IPS-11a (cell line): ENCODE results near the gene NRTN.

ENCODE experiments used
- H3K4me3 ChIP-seq: one replicate; pipeline ENCODE4 v1.5.1; 2013; ENCODE audit warnings: low read depth, low read length, control low read depth

Gene NRTN

GRCh38 chr19:5811117-5811516, 6.2 kb downstream of the NRTN start:
- no peak overlapping the region for H3K4me3 ChIP-seq

GRCh38 chr19:5814123-5814851, 9.4 kb downstream of the NRTN start:
- H3K4me3 ChIP-seq: no peak overlapping the region

GRCh38 chr19:5814852-5815246, 10.0 kb downstream of the NRTN start:
- H3K4me3 ChIP-seq: no peak overlapping the region

- H3K4me3 ChIP-seq: no peak overlapping the region
Observed at GRCh38 chr19:5817218-5817617, 12.4 kb downstream of the NRTN start.

DNA sequence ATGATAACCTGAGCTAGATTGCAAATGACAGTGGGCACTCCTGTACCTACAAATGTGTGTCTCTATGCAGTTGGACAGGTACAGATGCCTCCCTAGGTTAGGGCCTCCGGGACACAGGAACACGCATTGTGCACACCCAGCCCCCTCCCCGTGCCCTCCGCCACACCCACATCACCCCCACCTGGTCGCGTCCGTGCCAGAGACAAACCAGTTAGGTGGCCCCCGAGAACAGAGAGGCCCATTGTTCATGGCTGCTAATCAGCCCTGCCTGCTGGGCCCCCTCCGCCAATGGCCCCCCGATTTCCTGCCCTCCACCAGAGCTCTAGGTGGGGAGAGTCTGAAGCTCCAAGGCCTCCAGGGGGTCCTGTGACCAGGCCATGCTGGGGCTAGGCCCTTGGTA, 13.7 kb downstream of the NRTN start:
- H3K4me3 ChIP-seq: no peak overlapping the region

DNA sequence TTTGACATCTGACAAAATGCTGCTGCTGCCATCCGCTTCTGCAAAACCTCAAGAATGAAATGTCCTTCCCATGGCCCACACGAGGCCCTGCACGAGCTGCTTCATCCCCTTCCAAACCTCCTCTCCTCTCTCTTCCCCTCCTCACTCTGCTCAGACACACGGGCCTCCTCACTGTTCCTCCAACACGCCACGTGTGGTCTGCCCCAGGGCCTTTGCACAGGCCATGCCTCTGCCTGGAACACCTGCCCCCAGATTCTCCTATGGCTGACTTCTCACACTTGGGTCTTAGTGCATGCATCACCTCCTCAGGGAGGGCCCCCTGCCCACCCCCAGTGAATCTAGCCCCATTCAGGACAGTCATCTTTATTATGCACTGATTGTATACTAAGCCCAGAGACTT, 15.9 kb downstream of the NRTN start:
- no peak overlapping the region for H3K4me3 ChIP-seq

GRCh38 chr19:5821521-5822180, 16.8 kb downstream of the NRTN start:
- no peak overlapping the region for H3K4me3 ChIP-seq

- H3K4me3 ChIP-seq: no peak overlapping the region
Observed at GRCh38 chr19:5822181-5822844, 17.4 kb downstream of the NRTN start.

DNA sequence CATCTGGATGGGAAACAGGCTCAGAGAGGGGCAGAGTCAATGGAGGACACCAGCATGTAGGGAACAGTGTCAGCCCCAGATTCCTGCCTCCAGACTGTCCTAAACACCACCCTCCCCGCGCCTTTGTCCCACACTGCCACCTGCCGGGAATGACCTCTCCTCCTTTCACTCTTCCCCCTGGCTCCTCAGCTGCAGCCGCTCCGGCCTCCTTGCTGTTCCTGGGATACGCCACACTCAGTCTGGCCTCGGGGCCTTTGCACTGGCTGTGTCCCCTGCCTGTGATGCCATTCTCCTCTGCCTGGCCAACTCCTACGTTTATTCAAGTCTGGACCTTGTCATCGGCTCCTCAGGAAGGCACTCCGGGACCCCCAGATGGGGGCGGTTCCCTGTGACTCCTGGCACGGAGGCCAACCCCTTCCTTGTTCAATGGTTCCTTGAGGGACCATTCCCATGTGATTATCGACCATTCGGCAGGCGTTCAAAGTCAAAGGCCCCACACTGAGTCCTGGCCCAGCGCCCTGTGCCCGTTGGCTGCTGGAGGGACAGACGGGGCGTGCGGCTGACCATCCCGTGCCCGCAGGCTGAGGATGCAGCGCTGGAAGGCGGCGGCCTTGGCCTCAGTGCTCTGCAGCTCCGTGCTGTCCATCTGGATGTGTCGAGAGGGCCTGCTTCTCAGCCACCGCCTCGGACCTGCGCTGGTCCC, 18.9 kb downstream of the NRTN start:
- no peak overlapping the region for H3K4me3 ChIP-seq

- no peak overlapping the region for H3K4me3 ChIP-seq
Observed at GRCh38 chr19:5824751-5825150, 19.9 kb downstream of the NRTN start.

DNA sequence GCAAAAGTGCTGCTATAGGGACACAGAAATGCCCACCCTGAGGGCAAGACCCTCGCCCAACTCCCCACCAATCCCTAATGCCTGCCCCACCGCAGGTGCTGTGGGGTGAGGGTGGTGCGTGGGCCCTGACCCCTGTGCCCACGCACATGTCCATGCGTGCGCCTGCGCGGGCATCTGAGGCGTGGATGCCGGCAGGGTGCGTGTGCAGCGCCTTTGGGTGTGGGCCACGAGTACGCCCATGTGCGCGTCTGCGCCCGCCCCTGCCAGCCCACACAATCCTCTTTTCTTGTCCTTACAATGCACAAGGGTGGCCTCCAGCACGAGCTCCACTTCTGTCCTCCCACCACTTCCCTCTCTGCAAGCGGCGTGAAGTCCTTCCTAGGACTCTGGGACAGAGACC, 20.3 kb downstream of the NRTN start:
- no peak overlapping the region for H3K4me3 ChIP-seq

GRCh38 chr19:5826531-5827341, 21.9 kb downstream of the NRTN start:
- peak overlapping the region; percentile 64 for H3K4me3 ChIP-seq

DNA sequence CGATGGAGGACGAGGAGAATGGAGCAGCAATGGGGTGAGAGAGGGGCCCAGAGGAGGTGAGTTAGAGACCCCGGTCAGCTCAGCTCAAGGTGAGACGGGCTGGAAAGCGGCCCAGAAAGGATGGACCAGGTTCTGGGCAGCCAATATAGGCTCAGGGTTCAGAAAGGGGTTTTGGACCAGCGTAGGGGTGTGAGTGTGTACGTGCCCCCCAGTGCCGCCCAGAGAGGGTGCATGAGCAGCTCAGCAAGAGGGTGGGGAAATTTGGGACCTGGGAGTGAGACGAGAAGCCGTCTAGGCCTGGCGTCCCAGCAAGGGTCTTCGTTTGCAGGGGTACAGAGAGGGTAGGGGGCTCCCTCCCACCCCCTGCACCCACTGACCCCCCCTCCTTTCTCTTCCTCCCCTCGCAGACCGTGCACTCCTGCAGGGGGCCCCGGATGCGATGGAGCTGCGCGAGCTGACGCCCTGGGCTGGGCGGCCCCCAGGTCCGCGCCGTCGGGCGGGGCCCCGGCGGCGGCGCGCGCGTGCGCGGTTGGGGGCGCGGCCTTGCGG, 22.5 kb downstream of the NRTN start:
- peak overlapping the region; percentile 64 for H3K4me3 ChIP-seq

- peak overlapping the region; percentile 64 for H3K4me3 ChIP-seq
Observed at GRCh38 chr19:5827891-5828660, 23.2 kb downstream of the NRTN start.

GRCh38 chr19:5828661-5829566, 24.0 kb downstream of the NRTN start:
- H3K4me3 ChIP-seq: peak overlapping the region; percentile 64

DNA sequence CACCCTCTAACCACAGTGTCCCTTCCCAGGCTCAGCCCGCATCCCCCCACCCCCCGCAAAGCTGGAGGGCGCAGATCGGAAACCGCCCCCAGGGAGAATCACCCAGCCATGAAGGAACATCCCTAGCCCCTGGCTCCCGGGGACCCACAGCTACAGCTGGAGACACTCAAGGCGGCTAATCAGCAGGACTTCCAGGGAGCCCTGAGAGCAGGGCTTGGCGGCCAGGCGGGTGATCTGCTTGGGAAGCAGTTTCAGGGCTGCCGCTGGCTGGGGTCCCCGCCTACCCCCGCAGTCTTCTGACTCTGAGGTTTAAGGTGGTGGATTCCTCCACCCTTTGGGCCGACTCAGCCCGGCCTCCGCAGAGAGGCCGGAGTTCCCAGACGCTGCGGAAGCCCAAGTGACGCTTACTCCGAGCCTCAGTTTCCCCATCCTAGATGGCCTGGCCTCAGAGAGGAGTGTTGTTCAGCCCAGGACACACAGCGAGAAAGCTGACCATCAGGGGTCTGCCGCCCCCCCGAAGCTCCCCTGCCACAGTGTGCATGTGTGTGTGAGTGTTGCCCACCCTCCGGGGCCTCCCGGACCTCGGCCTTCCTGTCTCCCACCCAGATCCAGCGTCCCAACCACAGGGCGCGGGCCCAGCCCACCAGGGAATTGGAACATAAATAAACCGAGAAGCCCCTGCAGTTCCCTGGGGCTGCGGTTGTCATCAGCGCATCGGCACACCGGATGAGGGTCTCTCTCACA, 24.9 kb downstream of the NRTN start:
- no peak overlapping the region for H3K4me3 ChIP-seq

DNA sequence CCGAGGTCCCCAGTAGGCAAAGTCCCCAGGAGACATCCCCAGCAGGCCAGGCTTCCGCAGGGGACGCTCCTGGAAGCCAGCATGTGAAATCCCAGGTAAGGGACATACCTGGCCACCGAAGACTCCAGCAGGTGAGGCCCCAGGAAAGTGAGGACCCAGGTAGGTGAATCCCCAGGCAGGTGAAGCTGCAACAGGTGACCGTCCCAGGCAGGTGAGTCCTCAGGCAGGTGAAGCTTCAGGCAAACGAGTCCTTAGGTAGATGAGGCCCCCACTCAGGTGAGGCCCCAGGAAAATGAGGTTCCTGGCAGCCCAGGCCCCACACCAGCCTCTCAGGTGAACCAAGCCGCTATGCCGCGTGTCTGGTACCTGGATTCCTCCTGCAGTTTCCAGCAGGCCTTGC, 26.3 kb downstream of the NRTN start:
- H3K4me3 ChIP-seq: no peak overlapping the region

DNA sequence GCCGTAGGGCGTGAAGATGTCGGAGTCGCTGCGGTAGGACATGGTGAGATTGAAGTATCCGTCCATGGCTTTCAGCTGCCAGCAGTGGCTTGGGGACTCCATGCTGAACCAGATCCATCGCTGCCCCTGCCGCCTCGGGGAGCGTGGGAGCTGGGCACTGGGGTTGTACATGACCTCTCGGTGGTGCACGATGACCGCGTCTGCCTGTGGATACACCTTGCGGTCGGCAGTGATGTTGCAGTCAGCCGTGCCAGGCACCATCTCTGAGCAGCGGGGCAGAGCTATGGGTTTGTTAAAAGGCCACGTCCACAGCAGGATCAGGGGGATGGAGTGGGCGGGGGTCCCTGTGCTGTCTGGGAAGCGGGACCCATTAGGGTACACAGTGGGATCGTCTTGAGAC, 27.2 kb downstream of the NRTN start:
- no peak overlapping the region for H3K4me3 ChIP-seq
